GM12892 (cell line): ENCODE measurements around the gene AGR2.

ENCODE experiments used
- DNase-seq: peaks from one replicate; pipeline ENCODE4 v3.0.0; 2011; ENCODE audit not compliant: insufficient read length
- FAIRE-seq: peaks from 2 replicates; lab custom pipeline; 2011; peaks lifted over from hg19 to GRCh38; lab: Jason Lieb, UNC
- POLR2A ChIP-seq: IDR thresholded peaks from 2 replicates; pipeline ENCODE4 v1.6.1; 2011; ENCODE audit warnings: low read depth, low read length, control low read depth
- POLR2AphosphoS5 ChIP-seq: IDR thresholded peaks from 2 replicates; pipeline ENCODE4 v1.6.1; 2011; ENCODE audit warnings: low read depth, low read length, control low read depth
- TAF1 ChIP-seq: IDR thresholded peaks from 2 replicates; pipeline ENCODE4 v1.6.1; 2011; ENCODE audit warnings: low read depth, mild to moderate bottlenecking, control low read depth, low read length, borderline replicate concordance

AGR2 gene

GRCh38 chr7:16838891-16839290, 34.1 kb upstream of the AGR2 start:
- TF ChIP-seq POLR2AphosphoS5: no peak
- FAIRE-seq (no peak), DNase-seq (no peak)

GRCh38 chr7:16838386-16838785, 33.6 kb upstream of the AGR2 start:
- TF ChIP-seq POLR2AphosphoS5: no peak
- no peak for TF ChIP-seq TAF1
- TF ChIP-seq POLR2A: no peak
- DNase-seq (no peak), FAIRE-seq (no peak)

GRCh38 chr7:16836481-16836880, 31.7 kb upstream of the AGR2 start:
- TF ChIP-seq POLR2A (no peak), TAF1 (no peak), POLR2AphosphoS5 (no peak)
- DNase-seq: no peak
- no peak for FAIRE-seq

- no peak for FAIRE-seq
- no peak for DNase-seq
- TF ChIP-seq POLR2AphosphoS5: no peak
- TF ChIP-seq POLR2A: no peak
- TF ChIP-seq TAF1: no peak
Observed at GRCh38 chr7:16833373-16833772, 28.6 kb upstream of the AGR2 start.

GRCh38 chr7:16826060-16826459, 21.3 kb upstream of the AGR2 start:
- no peak for FAIRE-seq
- no peak for DNase-seq
- no peak for TF ChIP-seq TAF1
- no peak for TF ChIP-seq POLR2A
- TF ChIP-seq POLR2AphosphoS5: no peak

GRCh38 chr7:16822029-16822428, 17.2 kb upstream of the AGR2 start:
- DNase-seq: no peak

GRCh38 chr7:16818732-16819131, 13.9 kb upstream of the AGR2 start:
- DNase-seq (no peak), FAIRE-seq (no peak)
- TF ChIP-seq POLR2AphosphoS5: no peak
- TF ChIP-seq POLR2A: no peak
- no peak for TF ChIP-seq TAF1

More at GRCh38 chr7:16822029-16822428, 17.2 kb upstream of the AGR2 start:
- FAIRE-seq: no peak
- TF ChIP-seq TAF1 (no peak), POLR2A (no peak), POLR2AphosphoS5 (no peak)

- DNase-seq (no peak), FAIRE-seq (no peak)
- TF ChIP-seq TAF1 (no peak), POLR2AphosphoS5 (no peak), POLR2A (no peak)
Observed at GRCh38 chr7:16817536-16817935, 12.7 kb upstream of the AGR2 start.

- FAIRE-seq (no peak), DNase-seq (no peak)
- no peak for TF ChIP-seq TAF1
- no peak for TF ChIP-seq POLR2AphosphoS5
Observed at GRCh38 chr7:16816824-16817223, 12.0 kb upstream of the AGR2 start.

- TF ChIP-seq POLR2AphosphoS5 (no peak), POLR2A (no peak), TAF1 (no peak)
- DNase-seq: no peak
- no peak for FAIRE-seq
Observed at GRCh38 chr7:16815001-16815400, 10.2 kb upstream of the AGR2 start.

GRCh38 chr7:16813232-16813616, 8.4 kb upstream of the AGR2 start:
- no peak for FAIRE-seq
- TF ChIP-seq POLR2A (no peak), POLR2AphosphoS5 (no peak), TAF1 (no peak)
- DNase-seq: no peak

GRCh38 chr7:16812542-16813231, 7.9 kb upstream of the AGR2 start:
- FAIRE-seq (no peak), DNase-seq (no peak)
- TF ChIP-seq POLR2AphosphoS5 (no peak), POLR2A (no peak), TAF1 (no peak)

- FAIRE-seq (no peak), DNase-seq (no peak)
- TF ChIP-seq POLR2A (no peak), TAF1 (no peak), POLR2AphosphoS5 (no peak)
Observed at GRCh38 chr7:16811551-16811950, 6.8 kb upstream of the AGR2 start.
